NT2/D1 (cell line): Measurements from ENCODE around the gene OR2M2.

Experiments
- DNase-seq: peaks from one replicate; pipeline ENCODE4 v3.0.0-alpha.2; 2011; ENCODE audit warnings: low read depth, low spot score
- H3K27me3 ChIP-seq: 2 replicates; pipeline ENCODE4 v1.6.0; 2011; ENCODE audit warnings: mild to moderate bottlenecking; ENCODE audit not compliant: insufficient read length, insufficient read depth
- H3K36me3 ChIP-seq: 2 replicates; pipeline ENCODE4 v1.6.1; 2011; ENCODE audit warnings: mild to moderate bottlenecking, low read length, mixed read lengths; ENCODE audit not compliant: insufficient read depth, insufficient read length
- H3K4me1 ChIP-seq: 2 replicates; pipeline ENCODE4 v1.5.1; 2011; ENCODE audit not compliant: insufficient read depth, insufficient read length
- H3K4me3 ChIP-seq: 2 replicates; pipeline ENCODE4 v1.5.1; 2011; ENCODE audit warnings: low read depth; ENCODE audit not compliant: insufficient read length
- H3K9ac ChIP-seq: 2 replicates; pipeline ENCODE4 v1.6.0; 2011; ENCODE audit warnings: low read depth; ENCODE audit not compliant: insufficient read length
- H3K9me3 ChIP-seq: 2 replicates; pipeline ENCODE4 v1.5.1; 2011; ENCODE audit warnings: mild to moderate bottlenecking, low read length; ENCODE audit not compliant: insufficient read depth
- SUZ12 ChIP-seq: IDR thresholded peaks from 2 replicates; pipeline ENCODE4 v1.6.1; 2011; ENCODE audit not compliant: insufficient read length, insufficient read depth; ENCODE audit errors: extremely low read depth
- YY1 ChIP-seq: IDR thresholded peaks from 2 replicates; pipeline ENCODE4 v1.6.1; 2011; ENCODE audit not compliant: insufficient read length, insufficient read depth
- ZNF274 ChIP-seq: IDR thresholded peaks from 2 replicates; pipeline ENCODE4 v1.6.1; 2011; ENCODE audit warnings: mild to moderate bottlenecking, low read depth, low read length

OR2M2 gene

DNA sequence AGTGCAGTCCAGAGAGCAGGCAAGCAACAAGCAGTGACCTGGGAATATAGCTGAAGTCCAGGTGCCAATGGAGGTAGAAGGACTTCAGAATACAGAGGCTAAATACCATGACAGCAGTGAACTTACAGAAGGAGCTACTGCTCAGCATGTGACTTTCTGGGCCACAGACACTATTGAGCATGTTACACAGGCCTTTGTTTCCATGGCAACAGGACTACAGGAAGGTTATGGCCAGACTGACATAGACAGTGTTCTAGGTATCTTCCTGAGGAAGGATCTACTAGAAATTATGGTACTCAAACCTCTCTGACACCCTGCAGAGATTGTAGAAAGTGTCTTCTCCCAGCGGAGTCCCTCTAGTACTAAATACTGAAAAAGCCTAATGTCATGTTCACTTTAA is 18.7 kb upstream of the OR2M2 start:
- no peak overlapping the region for H3K4me3 ChIP-seq
- peaks cover 5% of the 10 kb centered on the region; the same call in 1 of the 2 replicates for H3K9me3 ChIP-seq
- H3K36me3 ChIP-seq = no peaks in the 10 kb centered on the region
- DNase-seq = no peak
- TF ChIP-seq SUZ12 (no peak), ZNF274 (no peak), YY1 (no peak)
- H3K27me3 ChIP-seq = no peaks in the 10 kb centered on the region
- H3K4me1 ChIP-seq = no peaks in the 10 kb centered on the region
- H3K9ac ChIP-seq = no peak overlapping the region

DNA sequence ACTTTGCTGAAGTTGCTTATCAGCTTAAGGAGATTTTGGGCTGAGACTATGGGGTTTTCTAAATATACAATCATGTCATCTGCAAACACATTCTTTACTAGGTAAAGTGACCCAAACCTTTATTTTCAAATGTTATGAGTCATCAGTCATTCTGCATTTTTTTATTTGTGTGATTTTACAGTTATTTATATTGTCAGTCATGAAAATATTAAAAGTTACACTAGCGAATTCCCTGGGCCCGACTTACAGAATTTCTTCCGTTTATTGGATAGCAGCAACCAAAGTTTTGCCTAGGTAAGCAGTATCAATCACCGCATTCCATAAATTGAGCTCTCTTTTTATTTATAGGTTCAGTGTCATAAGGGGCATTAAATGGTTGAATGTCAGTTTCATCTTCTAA is 15.9 kb upstream of the OR2M2 start:
- TF ChIP-seq ZNF274 = no peak
- no peak for TF ChIP-seq SUZ12
- no peak for TF ChIP-seq YY1
- H3K36me3 ChIP-seq = no peaks in the 10 kb centered on the region
- no peaks in the 10 kb centered on the region for H3K4me1 ChIP-seq
- no peak for DNase-seq
- H3K9me3 ChIP-seq = no peaks in the 10 kb centered on the region
- H3K27me3 ChIP-seq = no peaks in the 10 kb centered on the region
- H3K9ac ChIP-seq = no peak overlapping the region
- no peak overlapping the region for H3K4me3 ChIP-seq

DNA sequence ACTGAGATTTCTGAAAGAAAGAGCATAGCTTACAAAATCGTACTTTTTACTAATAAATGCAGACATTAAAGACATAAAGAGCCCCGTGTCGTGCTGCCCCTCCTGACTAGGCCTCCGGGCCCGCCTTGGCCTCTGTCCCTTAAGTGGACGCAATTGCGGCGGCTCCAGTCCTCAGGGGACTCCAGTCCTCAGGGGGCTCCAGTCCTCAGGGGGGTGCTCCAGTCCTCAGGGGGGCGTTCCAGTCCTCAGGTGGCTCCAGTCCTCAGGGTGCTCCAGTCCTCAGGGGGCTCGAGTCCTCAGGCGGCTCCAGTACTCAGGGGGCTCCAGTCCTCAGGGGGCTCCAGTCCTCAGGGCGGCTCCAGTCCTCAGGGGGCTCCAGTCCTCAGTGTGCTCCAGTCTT is 10.6 kb upstream of the OR2M2 start:
- Histone ChIP-seq H3K27me3 (no peaks in the 10 kb centered on the region), H3K9ac (no peak overlapping the region), H3K36me3 (no peaks in the 10 kb centered on the region), H3K9me3 (no peaks in the 10 kb centered on the region), H3K4me3 (no peak overlapping the region), H3K4me1 (no peaks in the 10 kb centered on the region)
- TF ChIP-seq SUZ12 (no peak), YY1 (no peak), ZNF274 (no peak)
- DNase-seq = no peak

DNA sequence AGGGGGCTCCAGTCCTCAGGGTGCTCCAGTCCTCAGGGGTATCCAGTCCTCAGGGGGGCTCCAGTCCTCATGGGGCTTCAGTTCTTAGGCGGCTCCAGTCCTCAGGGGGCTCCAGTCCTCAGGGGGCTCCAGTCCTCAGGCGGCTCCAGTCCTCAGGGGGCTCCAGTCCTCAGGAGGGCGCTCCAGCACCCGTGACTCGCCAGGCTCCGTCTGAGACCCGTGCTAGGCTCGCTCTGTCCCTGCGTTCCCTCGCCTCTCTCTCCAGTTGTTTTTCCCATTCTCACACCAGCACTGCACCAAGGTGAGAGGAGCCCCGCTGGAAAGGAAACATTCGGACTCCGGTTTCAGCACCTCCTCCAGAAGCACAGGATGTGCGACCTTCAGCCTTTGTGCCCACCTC is 9.4 kb upstream of the OR2M2 start:
- DNase-seq = no peak
- Histone ChIP-seq H3K36me3 (no peaks in the 10 kb centered on the region), H3K4me1 (no peaks in the 10 kb centered on the region), H3K9me3 (no peaks in the 10 kb centered on the region), H3K4me3 (no peak overlapping the region), H3K27me3 (no peaks in the 10 kb centered on the region), H3K9ac (no peak overlapping the region)
- no peak for TF ChIP-seq SUZ12
- TF ChIP-seq ZNF274 = no peak
- TF ChIP-seq YY1 = no peak

DNA sequence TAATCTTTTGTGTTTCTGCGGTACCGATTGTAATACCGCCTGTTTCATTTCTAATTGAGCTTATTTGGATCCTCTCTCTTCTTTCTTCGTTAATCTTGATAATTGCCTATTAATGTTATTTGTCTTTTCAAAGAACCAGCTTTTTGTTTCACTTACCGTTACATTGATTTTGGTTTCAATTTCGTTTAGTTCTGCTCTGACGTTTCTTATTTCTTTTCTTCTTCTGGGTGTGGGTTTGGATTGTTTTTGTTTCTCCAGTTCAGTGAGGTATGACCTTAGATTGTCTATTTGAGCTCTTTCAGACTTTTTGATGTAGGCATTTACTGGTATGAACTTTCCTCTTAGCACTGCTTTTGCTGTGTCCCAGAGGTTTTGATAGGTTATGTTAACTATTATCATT is 9.4 kb downstream of the OR2M2 start:
- H3K4me3 ChIP-seq = no peak overlapping the region
- no peaks in the 10 kb centered on the region for H3K36me3 ChIP-seq
- H3K27me3 ChIP-seq = no peaks in the 10 kb centered on the region
- no peak overlapping the region for H3K9ac ChIP-seq
- no peaks in the 10 kb centered on the region for H3K4me1 ChIP-seq
- no peak for DNase-seq
- TF ChIP-seq YY1 (no peak), SUZ12 (no peak), ZNF274 (no peak)
- no peaks in the 10 kb centered on the region for H3K9me3 ChIP-seq

DNA sequence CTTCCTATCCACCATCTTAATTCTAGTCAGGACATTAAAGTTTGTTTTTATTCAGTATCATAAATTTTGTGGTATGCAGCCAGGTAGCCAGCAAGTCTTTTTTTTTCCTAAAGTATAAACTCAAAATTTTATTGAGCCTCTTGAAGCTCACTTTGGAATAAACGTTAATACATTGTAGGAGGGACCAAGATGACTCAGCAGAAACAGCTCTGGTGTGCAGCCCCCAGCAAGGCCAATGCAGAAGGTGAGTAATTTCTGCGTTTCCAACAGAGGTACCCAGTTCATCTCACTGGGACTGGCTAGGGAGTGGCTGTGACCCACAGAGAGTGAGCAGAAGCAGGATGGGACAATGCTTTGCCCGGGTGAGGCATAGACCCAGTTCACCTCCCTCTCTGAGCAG is 12.7 kb downstream of the OR2M2 start:
- Histone ChIP-seq H3K27me3 (no peaks in the 10 kb centered on the region), H3K4me1 (peaks cover 2% of the 10 kb centered on the region), H3K9me3 (no peaks in the 10 kb centered on the region)

DNA sequence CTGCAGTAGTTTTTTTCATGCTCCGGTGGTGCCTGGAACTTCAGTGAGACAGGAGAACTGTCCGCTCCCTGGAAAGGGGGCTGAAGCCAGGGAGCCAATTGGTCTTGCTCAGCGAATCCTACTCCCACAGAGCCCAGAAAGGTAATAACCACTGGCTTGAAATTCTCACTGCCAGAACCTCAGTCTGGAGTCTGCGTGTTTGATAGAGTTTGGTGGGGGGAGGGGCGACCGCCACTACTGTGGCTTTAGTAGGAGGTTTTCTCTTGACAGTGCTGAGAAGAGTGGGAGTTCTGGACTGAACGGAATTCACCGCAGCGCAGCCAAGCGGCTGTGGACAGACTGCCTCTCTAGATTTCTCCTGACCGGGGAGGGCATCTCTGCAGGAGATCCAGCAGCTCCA is 14.4 kb downstream of the OR2M2 start:
- TF ChIP-seq YY1 (no peak), ZNF274 (no peak), SUZ12 (no peak)
- Histone ChIP-seq H3K36me3 (no peaks in the 10 kb centered on the region), H3K9ac (no peak overlapping the region), H3K27me3 (no peaks in the 10 kb centered on the region), H3K9me3 (no peaks in the 10 kb centered on the region), H3K4me3 (no peak overlapping the region), H3K4me1 (peaks cover 2% of the 10 kb centered on the region)
- DNase-seq = no peak

More for the DNA sequence above, 12.7 kb downstream of the OR2M2 start:
- no peaks in the 10 kb centered on the region for H3K36me3 ChIP-seq
- H3K9ac ChIP-seq = no peak overlapping the region
- no peak for DNase-seq
- H3K4me3 ChIP-seq = no peak overlapping the region
- TF ChIP-seq ZNF274 = no peak
- no peak for TF ChIP-seq YY1
- no peak for TF ChIP-seq SUZ12

DNA sequence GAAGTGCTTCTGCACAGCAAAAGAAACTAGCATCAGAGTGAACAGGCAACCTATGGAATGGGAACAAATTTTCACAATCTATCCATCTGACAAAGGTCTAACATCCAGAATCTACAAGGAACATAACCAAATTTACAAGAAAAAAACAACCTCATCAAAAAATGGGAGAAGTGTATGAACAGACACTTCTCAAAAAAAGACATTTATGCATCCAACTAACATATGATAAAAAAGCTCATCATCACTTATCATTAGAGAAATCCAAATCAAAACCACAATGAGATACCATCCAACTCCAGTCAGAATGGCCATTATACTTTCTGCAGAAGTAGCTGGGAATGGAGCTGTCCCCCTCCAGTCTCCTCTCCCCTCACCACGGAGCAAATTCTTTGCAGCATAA is 19.5 kb downstream of the OR2M2 start:
- DNase-seq = no peak
- H3K9ac ChIP-seq = no peak overlapping the region
- no peaks in the 10 kb centered on the region for H3K9me3 ChIP-seq
- TF ChIP-seq SUZ12 = no peak
- no peak for TF ChIP-seq ZNF274
- TF ChIP-seq YY1 = no peak
- peaks cover 2% of the 10 kb centered on the region for H3K4me1 ChIP-seq
- H3K27me3 ChIP-seq = no peaks in the 10 kb centered on the region
- no peak overlapping the region for H3K4me3 ChIP-seq
- H3K36me3 ChIP-seq = no peaks in the 10 kb centered on the region
